RPMI8226 (cell line): ENCODE measurements around the gene RAPGEF1.

Source experiments
- DNase-seq: peaks from one replicate; pipeline ENCODE4 v3.0.0-alpha.2; 2015

The RAPGEF1 gene

DNA sequence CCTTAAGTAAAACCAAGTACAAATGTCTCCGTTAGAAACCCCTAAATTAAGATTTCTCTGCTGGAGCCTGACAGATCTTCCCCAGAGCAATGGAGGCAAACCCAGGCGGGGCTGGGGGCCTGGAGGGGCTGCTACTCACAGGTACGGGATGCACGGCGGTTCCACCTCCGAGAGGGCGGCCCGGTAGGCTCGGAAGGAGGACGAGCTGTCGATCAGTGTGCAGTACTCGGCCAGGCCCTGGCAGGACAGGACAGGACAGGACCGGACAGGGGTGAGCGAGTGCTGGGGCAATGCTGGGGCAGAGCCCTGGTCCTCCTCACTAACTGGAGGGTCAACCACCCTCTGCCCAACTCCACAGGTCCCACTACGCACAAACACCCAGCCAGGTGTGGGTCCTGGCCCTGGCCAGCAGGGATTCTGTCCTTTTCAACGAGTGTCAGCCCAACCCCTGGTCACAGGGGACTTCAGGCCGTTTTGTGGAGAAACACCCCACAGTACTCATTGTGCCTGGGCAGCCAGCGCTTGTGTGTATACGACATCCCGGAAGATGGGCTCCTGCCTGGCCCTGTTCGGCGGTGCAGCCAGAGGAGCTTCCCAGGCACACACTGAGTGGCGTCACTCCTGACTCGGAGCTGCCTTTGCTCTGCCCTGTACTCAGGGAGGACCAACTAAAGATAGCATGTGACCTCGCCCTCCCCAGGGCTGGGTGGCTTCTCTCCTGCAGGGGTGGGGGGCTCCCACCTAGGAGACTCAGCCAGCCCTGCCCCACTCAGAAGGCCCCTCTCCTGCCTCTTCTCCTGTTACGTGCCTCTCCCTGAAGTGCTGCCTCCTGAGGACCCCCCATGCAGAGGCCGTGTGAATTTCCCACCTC, 157.2 kb downstream of the RAPGEF1 start:
- DNase-seq: no peak

DNA sequence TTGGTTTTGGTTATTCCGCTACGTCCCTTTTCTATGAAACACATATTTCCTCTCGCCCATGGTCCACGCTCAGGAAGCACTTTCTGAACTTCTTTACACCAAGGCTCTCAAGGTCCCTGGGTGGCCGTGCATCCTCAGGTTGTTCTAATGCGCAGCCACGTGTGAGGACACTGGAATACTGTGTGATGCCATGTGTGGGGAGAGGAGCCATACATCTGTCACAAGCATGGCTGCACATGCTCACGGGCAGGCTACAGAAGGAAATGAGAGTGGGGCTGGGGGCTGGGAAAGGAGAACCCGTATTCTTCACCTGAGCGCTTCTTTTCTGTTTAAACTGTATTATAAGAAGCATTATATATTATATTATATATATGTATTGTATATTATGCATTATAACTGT, 157.8 kb downstream of the RAPGEF1 start:
- no peak for DNase-seq

DNA sequence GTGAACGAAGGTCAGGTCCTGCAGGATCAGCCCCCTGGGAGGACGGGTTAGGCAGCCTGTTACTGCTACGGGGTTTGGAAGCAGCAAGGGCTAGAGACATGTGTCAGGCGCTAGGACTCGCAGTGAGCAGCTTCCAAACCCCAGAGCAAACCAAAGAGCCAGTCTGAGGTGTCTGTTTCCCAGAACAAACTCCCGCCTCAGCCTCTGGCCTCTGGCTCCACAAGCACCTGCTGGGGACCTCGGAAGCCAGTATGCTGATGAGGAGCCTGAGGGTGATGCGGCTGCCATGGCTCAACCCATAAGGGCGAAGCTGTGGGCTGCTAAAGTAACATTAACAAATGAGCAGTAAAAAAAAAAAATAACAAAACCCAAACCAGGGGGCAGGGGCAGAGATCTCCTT, 159.5 kb downstream of the RAPGEF1 start:
- DNase-seq: no peak

DNA sequence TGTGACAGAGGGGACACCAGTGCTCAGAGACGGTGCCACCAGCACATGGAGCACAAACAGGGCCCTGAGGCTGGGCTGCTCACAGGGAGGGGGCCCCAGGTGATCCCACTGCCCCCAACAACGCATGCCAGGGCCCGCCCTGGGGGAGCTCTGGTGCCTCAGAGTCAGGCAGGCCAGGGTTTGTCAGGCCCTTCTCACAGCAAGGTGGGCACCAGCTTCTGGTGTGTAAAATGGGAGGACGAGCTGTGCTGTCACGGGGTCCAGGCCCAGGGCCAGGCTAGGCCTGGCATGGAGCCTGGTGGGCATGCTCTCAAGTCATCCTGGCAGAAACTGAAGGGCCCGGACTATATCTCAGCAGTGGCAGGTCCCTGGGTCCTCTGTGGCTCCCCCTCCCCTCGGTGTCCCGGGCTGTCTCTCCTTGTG, 160.1 kb downstream of the RAPGEF1 start:
- DNase-seq: no peak

DNA sequence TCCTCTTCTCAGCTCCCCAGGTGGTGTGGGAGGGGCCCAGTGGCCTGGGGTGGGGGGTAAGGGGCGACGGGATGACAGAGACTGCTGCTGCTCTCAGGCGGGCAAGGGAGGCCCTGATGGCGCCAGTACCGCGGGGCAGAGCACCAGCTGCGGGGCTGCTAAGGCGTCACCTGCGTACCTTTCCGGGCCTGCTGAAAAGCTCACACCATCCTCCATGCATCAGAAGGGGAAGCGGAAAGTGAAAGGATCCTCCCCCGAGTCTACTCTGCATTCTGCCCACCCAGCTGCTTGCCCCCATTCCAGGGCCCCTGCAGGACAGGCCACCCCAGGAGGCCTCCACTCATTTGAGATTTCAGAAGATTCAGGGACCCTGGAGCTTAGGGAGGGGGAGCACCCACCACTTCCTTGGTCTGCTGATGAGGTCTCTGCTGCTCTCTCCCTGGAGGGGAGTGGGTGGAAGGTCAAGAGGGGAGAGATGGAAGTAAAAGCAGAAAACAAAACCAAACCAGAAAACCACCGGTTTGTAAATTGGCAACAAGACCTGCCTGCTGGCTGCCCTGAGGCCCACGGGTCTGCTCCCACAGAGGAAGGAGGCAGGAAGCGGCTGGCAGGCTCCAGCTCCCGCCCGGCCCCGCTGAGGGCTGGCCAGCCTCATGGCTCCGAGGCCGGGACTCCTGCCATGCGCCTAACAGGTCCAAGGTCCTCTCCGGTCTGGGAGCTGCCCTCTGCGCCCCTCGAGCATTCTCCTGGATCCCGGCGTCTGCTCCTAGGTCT, 161.0 kb downstream of the RAPGEF1 start:
- DNase-seq: no peak

DNA sequence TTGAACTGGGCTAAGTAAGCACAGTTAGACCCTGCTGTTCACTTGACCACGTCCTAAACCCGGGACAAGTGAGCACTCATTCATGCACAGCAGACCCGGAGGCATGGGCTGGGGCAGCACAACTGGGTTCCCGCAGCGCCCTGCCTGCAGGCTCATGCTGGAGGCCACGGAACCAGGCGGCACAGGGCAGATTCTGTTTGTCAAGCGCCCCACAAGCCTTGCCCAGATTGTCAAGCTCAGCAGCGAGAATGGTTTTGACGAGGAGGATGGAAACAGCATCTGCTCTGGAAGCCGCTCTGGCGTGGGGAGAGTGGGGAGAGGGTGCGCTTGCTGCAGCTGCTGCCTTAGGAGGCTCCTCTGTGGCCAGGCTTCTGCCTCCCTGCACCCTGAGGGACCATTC, 161.9 kb downstream of the RAPGEF1 start:
- no peak for DNase-seq

DNA sequence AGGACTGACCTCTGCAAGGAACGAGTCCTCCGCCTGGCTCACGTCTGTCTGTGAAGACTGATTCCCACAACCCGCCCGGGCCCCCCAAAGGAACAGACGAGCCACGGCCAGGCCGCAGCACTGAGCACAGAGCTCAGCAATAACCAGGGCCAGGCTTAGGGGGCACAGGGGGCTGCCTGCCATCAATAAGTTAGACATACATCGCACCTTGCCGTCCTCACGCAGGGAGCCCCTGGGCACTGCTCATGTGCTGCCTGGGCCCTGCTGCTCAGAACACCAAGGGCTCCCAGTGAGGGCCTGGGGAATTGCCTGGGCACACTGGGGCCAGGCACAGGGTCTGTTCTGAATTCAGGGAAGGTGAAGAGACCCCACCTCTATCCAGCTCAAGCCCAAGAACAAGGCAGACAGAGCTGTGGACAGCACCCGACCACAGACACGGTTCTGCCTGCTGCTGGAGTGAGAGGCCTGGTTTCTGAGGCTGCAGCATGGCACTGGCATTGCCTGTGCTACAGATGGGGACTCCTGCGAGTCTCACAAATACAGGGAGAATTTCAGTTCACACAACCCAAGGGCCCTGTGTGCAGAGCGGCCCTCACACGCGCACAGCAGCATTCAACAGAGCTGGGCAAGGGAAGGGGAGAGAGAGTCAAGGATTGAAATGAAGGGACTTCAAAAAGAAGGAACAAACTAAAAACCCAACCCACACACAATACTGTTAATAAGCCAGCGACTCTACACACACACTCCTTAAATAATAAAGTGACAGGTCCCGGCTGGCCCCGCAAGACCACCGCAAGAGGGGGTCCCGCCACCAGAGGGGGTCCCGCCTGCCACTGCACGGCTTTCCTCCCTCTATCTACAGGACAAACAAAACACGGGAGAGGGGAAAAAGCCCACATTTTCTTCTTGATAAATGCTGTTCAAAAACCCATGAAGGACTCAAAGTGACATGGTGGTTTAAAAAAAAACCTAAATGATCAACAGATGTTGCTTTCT, 162.6 kb downstream of the RAPGEF1 start:
- DNase-seq: no peak

DNA sequence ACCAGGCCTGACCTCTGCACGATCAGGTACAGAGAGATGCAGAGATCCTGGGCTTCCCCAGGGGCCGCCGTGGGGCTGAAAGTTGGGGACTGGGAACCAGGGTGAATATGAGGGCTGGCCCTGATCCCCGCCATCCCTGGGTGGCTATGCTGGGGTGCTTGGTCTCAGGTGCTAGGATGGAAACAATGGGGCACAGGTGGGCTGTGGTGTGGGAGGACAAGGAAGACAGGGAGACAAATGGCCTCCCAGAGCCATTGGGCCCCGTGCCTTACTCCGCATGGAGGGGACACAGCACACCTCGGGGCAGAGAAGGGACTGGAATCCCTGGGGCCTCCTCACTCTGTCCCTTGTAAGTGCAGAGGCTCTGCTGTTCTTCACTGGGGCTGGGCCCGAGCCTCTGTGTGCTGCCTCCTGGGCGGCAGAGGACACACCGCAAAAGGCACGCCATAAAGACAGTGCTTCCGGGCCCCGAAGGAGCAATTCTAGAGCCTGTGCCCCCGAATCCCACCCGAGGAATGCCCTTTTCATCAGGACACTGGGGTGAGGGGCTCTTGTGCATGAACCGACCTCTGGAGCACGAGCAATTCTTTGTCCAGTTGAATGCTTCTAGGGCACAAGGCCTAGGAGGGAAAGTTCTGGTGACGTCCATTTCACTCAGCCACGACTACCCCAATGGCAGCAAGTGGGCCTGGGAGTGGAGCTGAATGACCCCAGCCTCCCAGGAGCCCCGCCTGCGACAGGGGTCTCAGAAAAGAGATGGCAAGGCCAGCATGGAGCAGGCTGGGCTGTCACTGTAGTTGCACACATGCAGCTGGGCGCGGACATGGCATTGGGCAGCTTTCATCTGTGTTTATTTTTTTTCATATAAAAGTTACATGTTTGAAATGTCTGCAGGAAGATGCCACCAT, 163.7 kb downstream of the RAPGEF1 start:
- no peak for DNase-seq

DNA sequence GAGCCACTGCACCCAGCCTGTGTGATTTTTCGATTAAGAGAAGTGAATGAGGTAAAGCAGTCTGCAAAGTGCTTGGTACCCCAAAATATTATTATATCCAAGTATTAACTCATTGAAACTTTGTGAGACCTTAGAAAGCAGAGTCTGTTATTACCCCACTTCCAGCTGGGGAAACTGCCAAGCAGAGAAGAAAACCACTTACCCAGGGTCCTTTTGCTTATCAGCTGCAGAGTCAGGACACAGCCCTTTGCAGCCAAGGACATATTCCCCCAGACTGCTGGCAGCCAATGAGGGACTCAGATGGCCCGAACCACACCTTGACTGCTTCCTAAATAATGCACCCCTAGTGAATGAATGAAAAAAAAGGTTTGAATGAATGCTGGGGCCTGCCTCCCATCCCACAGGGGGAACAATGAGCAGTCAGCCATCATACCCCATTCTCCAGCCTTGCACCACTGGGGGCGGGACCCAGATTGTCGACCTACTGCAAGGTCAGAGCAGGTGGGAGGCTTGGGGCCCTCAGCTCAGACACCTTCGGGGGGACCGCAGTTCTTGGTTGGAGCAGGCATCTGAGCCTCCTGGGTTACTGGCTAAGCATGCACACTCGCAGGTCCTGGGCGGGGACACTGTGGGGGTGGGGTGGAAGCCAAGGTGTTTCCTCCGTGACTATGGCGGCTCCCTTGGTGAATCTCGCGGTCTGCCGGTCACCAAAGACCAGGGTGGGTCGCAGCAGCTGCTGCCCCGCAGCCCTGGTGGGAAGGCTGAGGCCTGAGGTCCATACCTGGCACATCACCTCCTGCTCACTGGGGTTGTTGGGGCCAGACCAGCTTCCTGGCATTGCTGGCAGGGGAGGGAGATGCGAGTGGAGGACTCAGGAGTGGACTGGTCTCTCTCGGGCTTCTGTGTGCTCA, 164.9 kb downstream of the RAPGEF1 start:
- no peak for DNase-seq

DNA sequence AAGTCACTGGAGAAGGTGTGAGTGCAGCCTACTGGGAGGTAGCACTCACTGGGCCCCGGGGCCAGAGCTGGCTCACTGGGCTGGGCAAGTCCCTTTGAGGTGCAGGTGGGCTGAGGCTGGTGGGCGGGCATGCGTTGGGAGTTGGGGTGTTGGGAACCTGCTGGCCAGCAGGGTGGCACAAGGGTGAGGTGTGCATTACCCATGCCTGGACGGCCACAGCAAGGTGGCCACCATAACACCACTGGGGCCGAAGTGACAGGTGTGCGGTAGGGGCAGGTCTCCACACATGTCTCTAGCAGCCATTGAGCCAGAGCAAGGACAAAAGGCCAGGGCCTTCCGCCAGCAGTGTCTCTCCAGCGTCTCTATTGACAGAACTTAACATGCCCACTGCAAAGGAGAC, 172.0 kb downstream of the RAPGEF1 start:
- no peak for DNase-seq

DNA sequence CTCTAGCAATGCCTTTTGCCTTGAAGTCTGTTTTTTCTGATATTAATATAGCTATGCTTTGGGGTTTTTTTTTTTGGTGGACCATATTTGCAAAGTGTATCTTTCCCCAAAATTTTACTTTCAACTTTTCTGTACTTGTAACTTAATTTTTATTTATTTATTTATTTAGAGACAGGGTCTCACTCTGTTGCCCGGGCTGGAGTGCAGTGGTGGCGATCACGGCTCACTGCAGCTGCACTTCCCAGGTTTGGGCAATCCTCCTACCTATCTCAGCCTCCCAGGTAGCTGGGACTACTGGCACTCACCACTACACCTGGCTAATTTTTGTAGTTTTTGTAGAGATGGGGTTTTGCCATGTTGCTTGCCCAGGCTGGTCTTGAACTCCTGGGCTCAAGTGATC, 173.7 kb downstream of the RAPGEF1 start:
- no peak for DNase-seq

DNA sequence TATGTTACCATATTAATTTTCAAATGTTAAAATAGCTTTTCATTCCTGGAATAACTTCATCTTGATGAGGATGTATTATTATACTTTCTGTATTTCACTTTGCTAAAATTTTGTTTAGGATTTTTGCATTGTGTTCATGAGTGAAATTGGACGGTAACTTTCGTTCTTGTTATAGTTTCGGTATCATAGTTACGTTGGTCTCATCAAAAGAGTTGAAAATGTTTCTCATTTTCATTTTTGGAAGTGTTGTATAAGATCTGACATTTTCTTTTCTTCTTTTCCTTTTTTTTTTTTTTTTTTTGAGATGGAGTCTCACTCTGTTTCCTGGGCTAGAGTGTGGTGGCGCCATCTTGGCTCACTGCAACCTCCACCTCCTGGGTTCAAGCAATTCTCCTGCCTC, 174.5 kb downstream of the RAPGEF1 start:
- DNase-seq: no peak

DNA sequence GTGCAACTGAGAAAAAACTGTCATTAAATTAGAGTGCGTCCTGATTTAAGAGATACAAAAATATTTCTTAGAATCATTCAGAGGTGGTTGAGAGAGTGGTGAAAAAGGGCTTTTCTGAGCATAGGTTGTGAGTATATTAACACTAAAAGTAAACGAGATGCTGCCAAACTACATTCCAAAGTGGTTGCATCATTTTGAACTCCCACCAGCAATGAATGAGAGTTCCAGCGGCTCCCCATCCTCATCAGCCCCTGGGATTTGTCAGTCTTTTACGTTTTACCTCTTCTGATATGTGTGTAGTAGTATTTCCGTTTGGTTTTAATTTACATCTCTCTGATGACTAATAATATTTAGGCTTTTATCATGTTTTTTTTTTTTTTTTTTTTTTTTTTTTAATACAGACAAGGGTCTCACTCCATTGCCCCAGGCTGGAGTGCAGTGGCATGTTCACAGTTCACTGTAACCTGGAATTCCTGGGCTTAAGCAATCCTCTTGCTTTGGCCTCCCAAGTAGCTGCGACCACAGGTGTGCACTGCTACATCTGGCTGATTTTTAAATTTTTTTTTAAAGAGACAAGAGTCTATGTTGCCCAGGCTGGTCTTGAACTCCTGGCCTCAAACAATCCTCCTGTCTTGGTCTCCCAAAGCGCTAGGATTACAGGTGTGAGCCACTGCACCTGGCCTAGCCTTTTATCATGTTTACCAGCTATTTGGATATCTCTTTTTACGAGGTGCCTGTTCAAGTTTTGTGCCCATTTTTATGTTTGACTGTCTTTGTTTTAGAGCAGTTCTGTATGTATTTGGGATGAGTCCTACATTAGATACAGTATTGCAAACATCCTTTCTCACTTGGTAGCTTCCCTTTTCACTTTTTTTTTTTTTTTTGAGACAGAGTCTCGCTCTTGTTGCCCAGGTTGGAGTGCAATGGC, 177.6 kb downstream of the RAPGEF1 start:
- DNase-seq: no peak

DNA sequence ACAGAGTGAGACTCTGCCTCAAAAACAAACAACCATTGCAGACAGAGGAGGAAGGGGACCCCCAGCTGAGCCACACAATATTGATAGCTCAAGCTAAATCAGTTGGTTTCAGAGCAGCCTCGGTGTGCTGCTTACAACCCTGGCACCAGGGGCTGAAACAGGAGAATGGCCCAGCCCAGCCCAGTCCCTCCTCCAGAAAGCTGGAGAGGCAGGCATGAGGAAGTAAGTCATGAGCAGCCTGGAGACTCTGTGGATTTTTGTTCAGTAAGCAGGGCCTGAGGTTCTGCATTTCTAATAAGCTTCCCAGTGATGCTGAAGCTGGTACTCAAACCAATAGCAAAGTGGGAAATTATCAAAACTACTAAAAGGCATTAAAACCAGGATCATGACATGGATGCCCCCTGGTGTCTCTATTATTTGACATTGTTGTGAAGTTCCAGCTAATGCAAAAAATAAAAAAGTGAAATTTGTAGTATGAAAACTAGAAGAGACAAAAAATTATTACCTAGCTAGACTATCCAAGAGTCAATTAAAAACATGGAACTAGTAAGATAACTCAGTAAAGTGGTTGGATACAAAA, 180.4 kb downstream of the RAPGEF1 start:
- no peak for DNase-seq

DNA sequence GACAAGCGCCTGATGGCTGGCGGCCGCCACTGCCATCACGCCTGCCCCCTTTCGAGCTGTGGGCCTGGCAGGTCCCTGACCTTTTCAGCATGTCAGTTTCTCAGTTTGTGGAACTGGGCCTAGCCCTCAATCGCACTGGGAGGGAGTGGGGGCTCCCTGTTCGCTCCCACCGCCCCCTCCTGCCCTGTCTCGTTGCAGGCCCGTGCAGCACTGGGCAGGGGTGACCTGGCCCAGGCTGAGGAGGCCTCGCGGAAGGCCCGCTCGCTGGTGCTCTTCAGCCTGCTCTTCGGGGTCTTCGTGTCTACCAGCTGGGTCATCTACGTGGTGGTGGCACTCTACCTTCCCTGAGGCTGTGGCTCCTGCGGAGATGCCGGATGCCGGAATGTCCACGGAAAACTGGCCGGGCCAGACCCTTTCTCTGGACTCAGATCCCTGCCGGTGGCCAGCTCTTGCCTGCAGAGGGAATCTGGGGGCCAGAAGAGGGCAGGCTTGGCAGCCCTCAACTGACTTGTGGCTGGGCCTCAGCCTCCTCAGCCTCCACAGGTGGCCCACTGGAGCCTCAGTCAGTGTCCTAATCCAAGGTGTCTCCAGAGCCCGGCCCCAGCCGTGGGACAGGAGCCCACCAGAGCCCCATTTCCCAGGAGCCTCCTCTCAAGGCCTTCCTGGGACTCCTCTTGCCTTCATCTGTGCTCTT, 181.9 kb downstream of the RAPGEF1 start:
- no peak for DNase-seq

DNA sequence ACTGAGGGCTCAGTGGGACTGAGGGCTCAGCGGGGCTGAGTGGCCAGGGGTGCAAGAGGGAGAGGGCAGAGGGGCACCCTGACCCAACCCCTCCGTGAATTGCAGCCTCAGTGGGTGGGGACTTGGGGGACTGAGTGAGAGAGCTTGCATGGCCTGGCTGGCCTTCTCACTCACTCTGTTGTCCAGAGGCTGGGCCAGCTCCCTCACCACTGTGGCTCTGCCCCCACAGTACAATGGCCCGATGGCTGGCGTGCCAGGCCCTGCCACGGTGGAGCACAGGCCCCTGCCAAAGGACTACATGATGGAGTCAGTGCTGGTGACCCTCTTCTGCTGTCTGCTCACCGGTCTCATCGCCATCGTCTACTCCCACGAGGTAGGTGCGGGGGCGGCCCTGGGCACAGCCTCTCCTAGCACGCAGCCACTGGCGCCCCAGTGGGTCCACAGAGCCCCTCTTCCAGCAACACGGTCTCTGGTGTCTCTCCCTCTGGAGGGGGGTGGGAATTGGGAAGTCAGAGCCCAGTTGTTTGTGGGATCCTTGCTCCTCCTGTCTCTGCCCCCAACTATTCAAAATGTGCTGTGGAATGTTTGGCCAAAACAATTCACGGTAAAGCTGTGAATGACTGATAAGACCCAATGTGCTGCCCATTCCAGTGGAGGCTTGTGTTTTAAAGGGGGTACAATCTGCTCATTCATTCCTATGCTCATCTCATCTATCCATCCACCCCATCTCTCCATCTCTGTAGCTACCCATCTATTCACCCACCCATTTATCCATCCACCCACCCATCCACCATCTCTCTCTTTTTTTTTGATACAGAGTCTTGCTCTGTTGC, 183.8 kb downstream of the RAPGEF1 start:
- DNase-seq: no peak

DNA sequence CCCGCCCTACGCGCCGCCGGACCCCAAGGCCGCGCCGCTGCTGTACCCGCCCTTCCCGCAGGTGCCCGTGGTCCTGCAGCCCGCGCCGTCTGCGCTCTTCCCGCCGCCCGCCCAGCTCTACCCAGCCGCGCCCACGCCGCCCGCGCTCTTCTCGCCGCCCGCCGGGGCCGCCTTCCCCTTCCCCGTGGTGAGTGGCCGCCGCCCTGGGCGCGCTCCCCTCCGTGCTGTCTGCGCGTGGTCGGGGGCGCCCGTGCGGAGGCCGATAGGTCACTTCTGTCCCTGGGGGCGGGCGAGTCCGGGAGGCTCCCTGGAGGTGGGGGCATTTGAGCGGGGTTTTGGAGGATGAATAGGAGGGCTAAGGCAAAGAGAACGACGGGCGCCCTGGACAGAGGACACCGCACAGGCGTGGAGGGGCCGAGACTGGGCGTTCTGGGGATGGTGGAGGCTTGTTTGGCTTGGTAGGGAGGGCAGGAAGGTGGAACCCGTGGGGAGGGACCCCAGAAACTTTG, 185.0 kb downstream of the RAPGEF1 start:
- DNase-seq: no peak
